Muscle layer of duodenum (tissue), 2 donors: ENCODE results near the gene SLMAP.
"Not testable (repeated sequence)": the region's sequence is repeated elsewhere in the genome, so short reads cannot be mapped to it uniquely, and the experiment has no call there.

ENCODE experiments used
- H3K27ac ChIP-seq: one replicate; pipeline ENCODE4 v1.7.0; 2013; ENCODE audit warnings: mild to moderate bottlenecking, low read length
- H3K27me3 ChIP-seq: one replicate; pipeline ENCODE4 v1.7.0; 2013; ENCODE audit warnings: low read depth, mild to moderate bottlenecking, control low read depth, low read length
- H3K36me3 ChIP-seq, 2 donors: one replicate each; pipeline ENCODE4 v1.7.0; 2013; ENCODE audit warnings: low read length in 2 of 2, control low read depth in 1 of 2, mild to moderate bottlenecking in 1 of 2; ENCODE audit not compliant: insufficient read depth in 2 of 2, control insufficient read depth in 1 of 2
- H3K4me1 ChIP-seq, 2 donors: one replicate each; pipeline ENCODE4 v1.7.0; 2013; ENCODE audit warnings: low read length in 2 of 2, mild to moderate bottlenecking in 2 of 2, control low read depth in 1 of 2, moderate library complexity in 1 of 2; ENCODE audit not compliant: insufficient read depth in 2 of 2, control insufficient read depth in 1 of 2
- H3K4me3 ChIP-seq, 2 donors: one replicate each; pipeline ENCODE4 v1.7.0; 2013; ENCODE audit warnings: low read length in 2 of 2, low read depth in 1 of 2, mild to moderate bottlenecking in 1 of 2
- H3K9me3 ChIP-seq, 2 donors: one replicate each; pipeline ENCODE4 v1.7.0; 2013; ENCODE audit warnings: low read length in 2 of 2, control low read depth in 1 of 2, mild to moderate bottlenecking in 1 of 2; ENCODE audit not compliant: control insufficient read depth in 1 of 2
- donor health status: healthy.

Gene SLMAP

GRCh38 chr3:57797701-57798487 lies 41.8 kb downstream of the SLMAP start:
- Histone ChIP-seq H3K4me1 (peaks cover 5 to 13% of the 10 kb centered on the region in 2 donors), H3K27me3 (no peaks in the 10 kb centered on the region), H3K27ac (no peak overlapping the region), H3K4me3 (no peak overlapping the region), H3K9me3 (no peaks in the 10 kb centered on the region), H3K36me3 (no peaks in the 10 kb centered on the region)

- H3K4me1 ChIP-seq = peaks cover 9 to 24% of the 10 kb centered on the region in 2 donors
These were observed 47.6 kb downstream of the SLMAP start for GRCh38 chr3:57803647-57804081.

GRCh38 chr3:57805266-57805665 lies 49.2 kb downstream of the SLMAP start:
- Histone ChIP-seq H3K4me1 (peaks cover 9 to 31% of the 10 kb centered on the region in 2 donors), H3K36me3 (no peaks in the 10 kb centered on the region), H3K27ac (no peak overlapping the region), H3K27me3 (no peaks in the 10 kb centered on the region), H3K9me3 (no peaks in the 10 kb centered on the region), H3K4me3 (no peak overlapping the region)

More at GRCh38 chr3:57803647-57804081, 47.6 kb downstream of the SLMAP start:
- Histone ChIP-seq H3K36me3 (no peaks in the 10 kb centered on the region), H3K4me3 (no peak overlapping the region), H3K27ac (peak overlapping the region; percentile 26), H3K9me3 (no peaks in the 10 kb centered on the region), H3K27me3 (no peaks in the 10 kb centered on the region)

GRCh38 chr3:57805674-57806073 lies 49.6 kb downstream of the SLMAP start:
- Histone ChIP-seq H3K27ac (no peak overlapping the region), H3K27me3 (no peaks in the 10 kb centered on the region), H3K36me3 (no peaks in the 10 kb centered on the region), H3K4me3 (no peak overlapping the region), H3K9me3 (no peaks in the 10 kb centered on the region), H3K4me1 (peaks cover 9 to 32% of the 10 kb centered on the region in 2 donors)

GRCh38 chr3:57806195-57806594 lies 50.1 kb downstream of the SLMAP start:
- H3K4me1 ChIP-seq = peaks cover 9 to 32% of the 10 kb centered on the region in 2 donors
- not testable (repeated sequence) for H3K27ac ChIP-seq, H3K27me3 ChIP-seq, H3K36me3 ChIP-seq, H3K4me3 ChIP-seq, H3K9me3 ChIP-seq

GRCh38 chr3:57808961-57809608 lies 53.0 kb downstream of the SLMAP start:
- Histone ChIP-seq H3K36me3 (no peaks in the 10 kb centered on the region), H3K4me3 (no peak overlapping the region), H3K27me3 (no peaks in the 10 kb centered on the region), H3K27ac (no peak overlapping the region), H3K9me3 (no peaks in the 10 kb centered on the region), H3K4me1 (peaks cover 0 to 12% of the 10 kb centered on the region in 2 donors)

- Histone ChIP-seq H3K27me3 (no peaks in the 10 kb centered on the region), H3K36me3 (no peaks in the 10 kb centered on the region), H3K4me1 (peaks cover 0 to 9% of the 10 kb centered on the region in 2 donors), H3K9me3 (no peaks in the 10 kb centered on the region), H3K4me3 (no peak overlapping the region), H3K27ac (no peak overlapping the region)
These were observed 53.5 kb downstream of the SLMAP start for GRCh38 chr3:57809609-57809968.

GRCh38 chr3:57810048-57810447 lies 53.9 kb downstream of the SLMAP start:
- H3K27ac ChIP-seq = no peak overlapping the region
- H3K36me3 ChIP-seq = no peaks in the 10 kb centered on the region
- no peaks in the 10 kb centered on the region for H3K27me3 ChIP-seq
- H3K4me3 ChIP-seq = no peak overlapping the region
- peaks cover 0 to 9% of the 10 kb centered on the region in 2 donors for H3K4me1 ChIP-seq
- H3K9me3 ChIP-seq = no peaks in the 10 kb centered on the region

GRCh38 chr3:57810471-57811137 lies 54.5 kb downstream of the SLMAP start:
- H3K27ac ChIP-seq = no peak overlapping the region
- H3K27me3 ChIP-seq = no peaks in the 10 kb centered on the region
- H3K9me3 ChIP-seq = no peaks in the 10 kb centered on the region
- H3K4me3 ChIP-seq = no peak overlapping the region
- peaks cover 0 to 9% of the 10 kb centered on the region in 2 donors for H3K4me1 ChIP-seq
- no peaks in the 10 kb centered on the region for H3K36me3 ChIP-seq

GRCh38 chr3:57815036-57815435 lies 58.9 kb downstream of the SLMAP start:
- Histone ChIP-seq H3K4me1 (peaks cover 0 to 3% of the 10 kb centered on the region in 2 donors), H3K27ac (no peak overlapping the region), H3K4me3 (no peak overlapping the region), H3K27me3 (no peaks in the 10 kb centered on the region), H3K36me3 (no peaks in the 10 kb centered on the region), H3K9me3 (no peaks in the 10 kb centered on the region)

- no peaks in the 10 kb centered on the region for H3K36me3 ChIP-seq
- peaks cover 0 to under 1% of the 10 kb centered on the region in 2 donors for H3K4me1 ChIP-seq
- H3K9me3 ChIP-seq = no peaks in the 10 kb centered on the region
- no peaks in the 10 kb centered on the region for H3K27me3 ChIP-seq
- H3K27ac ChIP-seq = no peak overlapping the region
- H3K4me3 ChIP-seq = no peak overlapping the region
These were observed 60.5 kb downstream of the SLMAP start for GRCh38 chr3:57816471-57817095.
